Prostate gland (tissue), 2 donors: Measurements from ENCODE around the gene CERS3.

ENCODE experiments used
- CTCF ChIP-seq, 4 experiments: fragments of 200-600 bp in 2 of 4; fragments of 450-650 bp in 2 of 4; sonication (generic) in 2 of 4; IDR thresholded peaks; 1 replicate in 3 of 4; 2 replicates in 1 of 4; pipeline ENCODE4 v1.5.1; 2016 to 2019; ENCODE audit warnings: antibody characterized with exemption in 4 of 4, mild to moderate bottlenecking in 2 of 4, moderate library complexity in 2 of 4
- POLR2AphosphoS5 ChIP-seq: sonication (generic); formaldehyde crosslinking; IDR thresholded peaks from one replicate; pipeline ENCODE4 v1.6.1; 2017; ENCODE audit warnings: antibody characterized with exemption

- TF ChIP-seq POLR2AphosphoS5 (no peak), CTCF (IDR thresholded peaks at IDR 0.05) (no peak)
Observed at GRCh38 chr15:100544946-100545345, 16.2 kb upstream of the CERS3 start.
